Neutrophil (primary cell): Measurements from ENCODE around the gene CDKN2B-AS1.

Source experiments
- H3K27ac ChIP-seq: fragments of 200-600 bp; sonication (generic); 2 replicates; pipeline ENCODE4 v1.5.1; 2016; ENCODE audit warnings: mild to moderate bottlenecking, moderate library complexity
- H3K27me3 ChIP-seq: fragments of 200-600 bp; sonication (generic); 2 replicates; pipeline ENCODE4 v1.6.0; 2016; ENCODE audit warnings: mild to moderate bottlenecking
- H3K36me3 ChIP-seq: fragments of 200-600 bp; sonication (generic); 2 replicates; pipeline ENCODE4 v1.5.1; 2017
- H3K4me1 ChIP-seq, 2 experiments: fragments of 200-600 bp in 1 of 2; sonication (generic) in 1 of 2; 1 replicate in 1 of 2; 2 replicates in 1 of 2; pipeline versions ENCODE4 v1.5.1 to v1.6.1; 2013 to 2016; ENCODE audit warnings: low read depth in 1 of 2, low read length in 1 of 2, mild to moderate bottlenecking in 1 of 2, moderate library complexity in 1 of 2; ENCODE audit not compliant: control insufficient read depth in 1 of 2, insufficient read depth in 1 of 2
- H3K4me3 ChIP-seq, 2 experiments: fragments of 200-600 bp in 1 of 2; sonication (generic) in 1 of 2; 1 replicate in 1 of 2; 2 replicates in 1 of 2; pipeline ENCODE4 v1.5.1; 2013 to 2016; ENCODE audit warnings: low read depth in 1 of 2, low read length in 1 of 2, mild to moderate bottlenecking in 1 of 2, moderate library complexity in 1 of 2
- H3K9me3 ChIP-seq: fragments of 200-600 bp; sonication (generic); 2 replicates; pipeline ENCODE4 v1.5.1; 2016
- TF ChIP-seq, protein P1 (sequence below): fragments of 200-600 bp; sonication (generic); IDR thresholded peaks from 2 replicates; pipeline ENCODE4 v1.5.1; 2016; ENCODE audit warnings: antibody characterized with exemption

Gene CDKN2B-AS1

GRCh38 chr9:22022396-22022795, 27.8 kb downstream of the CDKN2B-AS1 start:
- H3K4me3 ChIP-seq = no peak overlapping the region
- H3K9me3 ChIP-seq = no peaks in the 10 kb centered on the region
- no peaks in the 10 kb centered on the region for H3K36me3 ChIP-seq
- H3K27ac ChIP-seq = no peak overlapping the region
- TF ChIP-seq, protein P1, sequence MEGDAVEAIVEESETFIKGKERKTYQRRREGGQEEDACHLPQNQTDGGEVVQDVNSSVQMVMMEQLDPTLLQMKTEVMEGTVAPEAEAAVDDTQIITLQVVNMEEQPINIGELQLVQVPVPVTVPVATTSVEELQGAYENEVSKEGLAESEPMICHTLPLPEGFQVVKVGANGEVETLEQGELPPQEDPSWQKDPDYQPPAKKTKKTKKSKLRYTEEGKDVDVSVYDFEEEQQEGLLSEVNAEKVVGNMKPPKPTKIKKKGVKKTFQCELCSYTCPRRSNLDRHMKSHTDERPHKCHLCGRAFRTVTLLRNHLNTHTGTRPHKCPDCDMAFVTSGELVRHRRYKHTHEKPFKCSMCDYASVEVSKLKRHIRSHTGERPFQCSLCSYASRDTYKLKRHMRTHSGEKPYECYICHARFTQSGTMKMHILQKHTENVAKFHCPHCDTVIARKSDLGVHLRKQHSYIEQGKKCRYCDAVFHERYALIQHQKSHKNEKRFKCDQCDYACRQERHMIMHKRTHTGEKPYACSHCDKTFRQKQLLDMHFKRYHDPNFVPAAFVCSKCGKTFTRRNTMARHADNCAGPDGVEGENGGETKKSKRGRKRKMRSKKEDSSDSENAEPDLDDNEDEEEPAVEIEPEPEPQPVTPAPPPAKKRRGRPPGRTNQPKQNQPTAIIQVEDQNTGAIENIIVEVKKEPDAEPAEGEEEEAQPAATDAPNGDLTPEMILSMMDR = no peak
- peaks cover 71% of the 10 kb centered on the region for H3K27me3 ChIP-seq
- no peaks in the 10 kb centered on the region for H3K4me1 ChIP-seq

GRCh38 chr9:22026696-22027095, 32.1 kb downstream of the CDKN2B-AS1 start:
- TF ChIP-seq, protein P1 = no peak
- H3K27me3 ChIP-seq = peaks cover 31% of the 10 kb centered on the region
- H3K4me1 ChIP-seq = peaks cover 3 to 8% of the 10 kb centered on the region in 2 experiments
- no peak overlapping the region for H3K4me3 ChIP-seq
- H3K27ac ChIP-seq = no peak overlapping the region
- no peaks in the 10 kb centered on the region for H3K36me3 ChIP-seq
- H3K9me3 ChIP-seq = no peaks in the 10 kb centered on the region

DNA sequence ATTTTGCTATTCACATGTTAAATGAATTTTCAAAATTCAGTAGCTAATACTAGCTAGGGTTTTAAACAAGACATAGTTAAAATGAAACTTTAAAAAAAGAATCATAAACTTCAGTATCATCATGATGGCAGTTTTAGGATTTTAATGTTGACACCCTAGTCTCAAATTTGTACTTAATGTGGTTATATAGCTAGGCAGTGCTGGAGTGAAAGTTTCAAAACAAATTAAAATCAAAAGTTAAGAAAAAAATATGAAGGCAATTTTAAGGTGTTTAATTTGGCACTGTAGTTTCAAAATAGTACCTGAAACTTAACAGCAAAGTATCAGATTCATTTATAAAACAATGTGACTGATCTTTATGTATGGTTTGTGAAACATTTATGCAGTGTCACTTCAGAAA, 33.8 kb downstream of the CDKN2B-AS1 start:
- Histone ChIP-seq H3K27me3 (peaks cover 22% of the 10 kb centered on the region), H3K4me3 (no peak overlapping the region), H3K4me1 (peaks cover 3 to 8% of the 10 kb centered on the region in 2 experiments), H3K36me3 (no peaks in the 10 kb centered on the region), H3K27ac (no peak overlapping the region), H3K9me3 (no peaks in the 10 kb centered on the region)
- TF ChIP-seq, protein P1 = no peak

DNA sequence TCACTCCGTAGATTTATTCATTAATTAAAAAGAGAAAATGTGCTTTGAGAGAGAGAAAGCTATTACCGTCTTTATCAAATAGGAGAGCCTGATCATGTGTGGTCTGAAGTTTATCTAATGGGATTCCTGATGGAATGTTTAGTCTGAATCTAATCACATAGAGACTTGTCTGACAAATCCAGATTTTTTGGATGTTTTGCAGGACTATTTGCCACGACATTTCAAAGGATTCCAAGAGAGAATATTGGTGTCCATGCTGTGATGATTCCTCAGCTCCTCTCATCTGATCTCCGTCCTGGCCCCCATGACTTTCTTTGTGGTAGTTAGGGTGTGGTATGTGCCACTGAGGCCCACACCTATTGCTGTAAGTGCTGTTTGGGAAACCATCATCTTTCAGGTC, 34.6 kb downstream of the CDKN2B-AS1 start:
- peaks cover 13% of the 10 kb centered on the region for H3K27me3 ChIP-seq
- H3K9me3 ChIP-seq = no peaks in the 10 kb centered on the region
- no peak overlapping the region for H3K4me3 ChIP-seq
- peaks cover 3 to 8% of the 10 kb centered on the region in 2 experiments for H3K4me1 ChIP-seq
- TF ChIP-seq, protein P1 = no peak
- H3K36me3 ChIP-seq = no peaks in the 10 kb centered on the region
- H3K27ac ChIP-seq = no peak overlapping the region

- no peak overlapping the region for H3K27ac ChIP-seq
Measured at GRCh38 chr9:22030101-22030598, 35.6 kb downstream of the CDKN2B-AS1 start.

More at GRCh38 chr9:22030101-22030598, 35.6 kb downstream of the CDKN2B-AS1 start:
- Histone ChIP-seq H3K4me3 (no peak overlapping the region), H3K4me1 (peaks cover 3 to 8% of the 10 kb centered on the region in 2 experiments), H3K27me3 (peaks cover 4% of the 10 kb centered on the region), H3K9me3 (no peaks in the 10 kb centered on the region), H3K36me3 (no peaks in the 10 kb centered on the region)
- TF ChIP-seq, protein P1 = no peak
